ENCODE measurements around the gene TUG1. TPM values are rescaled to one million over a fixed set of nuclear protein-coding genes. Genes with fewer than 3 reads are reported as not detected.

The TUG1 gene
- total RNA-seq, 6 experiments from 2014 or later = 49.8 to 61.8 (median 56.3) TPM

DNA sequence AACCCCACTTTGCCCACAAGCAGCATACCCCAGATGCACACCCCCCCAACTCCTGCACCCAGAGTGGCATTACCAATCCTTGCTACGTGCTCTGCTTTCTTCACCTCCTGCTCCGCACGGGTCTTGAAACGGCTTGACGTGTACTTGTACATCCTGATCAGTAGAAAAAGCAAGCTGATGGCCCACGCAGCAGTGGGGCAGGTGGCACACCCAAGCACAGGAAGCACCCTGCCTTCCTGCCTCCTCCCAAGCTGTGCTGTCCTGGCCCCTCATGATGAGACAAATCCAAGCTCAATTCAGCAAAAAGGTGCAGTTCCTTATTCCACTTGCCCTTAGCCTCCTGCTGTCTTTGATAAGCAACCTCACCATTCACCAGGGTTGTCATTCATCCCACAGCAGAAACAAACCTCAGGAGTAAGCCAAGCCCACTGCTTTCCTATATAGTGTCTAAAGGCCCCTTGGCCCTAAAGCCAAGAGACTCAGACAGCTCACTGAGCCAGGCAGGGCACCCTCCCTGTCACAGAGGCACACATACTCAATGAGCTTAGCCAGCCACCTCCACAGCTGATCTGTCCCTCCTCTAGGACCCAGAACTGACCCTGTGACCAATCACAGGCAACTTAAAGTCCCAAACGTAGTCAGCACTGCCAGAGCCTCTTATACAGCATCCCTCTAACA lies 28.2 kb upstream of the TUG1 start:
- Mint-ChIP-seq H3K27ac (no peak overlapping the region), H3K4me3 (no peak overlapping the region), H3K27me3 (ENCODE audit: insufficient read depth) (no peaks in the 10 kb centered on the region; the same call in 1 of the 2 replicates), H3K36me3 (ENCODE audit: low read depth) (peaks cover 42% of the 10 kb centered on the region), H3K9me3 (no peaks in the 10 kb centered on the region), H3K4me1 (ENCODE audit: low read depth) (no peaks in the 10 kb centered on the region)
- no peak for TF ChIP-seq CTCF (IDR thresholded peaks at IDR 0.05)
- DNase-seq = no peak

GRCh38 chr22:30941363-30941740 lies 27.7 kb upstream of the TUG1 start:
- Mint-ChIP-seq H3K4me1 (ENCODE audit: low read depth) (no peaks in the 10 kb centered on the region), H3K9me3 (no peaks in the 10 kb centered on the region), H3K27me3 (ENCODE audit: insufficient read depth) (no peaks in the 10 kb centered on the region; the same call in 1 of the 2 replicates), H3K27ac (no peak overlapping the region), H3K36me3 (ENCODE audit: low read depth) (peaks cover 41% of the 10 kb centered on the region), H3K4me3 (no peak overlapping the region)
- TF ChIP-seq CTCF (IDR thresholded peaks at IDR 0.05) = no peak
- no peak for DNase-seq

DNA sequence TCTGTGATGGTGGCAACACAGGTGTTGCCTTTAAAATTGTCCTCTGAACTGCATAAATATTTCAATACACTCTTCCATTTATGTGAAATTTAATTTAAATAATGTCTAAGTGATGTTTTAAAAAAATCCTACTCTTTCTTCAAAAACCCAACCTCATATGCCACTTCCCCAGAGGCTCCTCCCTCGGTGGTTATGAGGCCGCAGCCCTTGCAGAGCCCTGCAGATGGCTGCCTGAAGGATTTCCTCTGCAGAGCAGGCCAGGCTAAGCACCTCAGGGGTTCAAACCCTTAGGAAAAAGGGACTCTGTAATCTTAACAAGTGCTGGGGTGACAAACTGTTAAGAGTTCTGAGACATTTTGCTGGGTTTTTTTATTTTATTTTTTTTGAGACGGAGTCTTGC lies 25.7 kb upstream of the TUG1 start:
- H3K27me3 Mint-ChIP-seq (ENCODE audit: insufficient read depth) = no peaks in the 10 kb centered on the region; the same call in 1 of the 2 replicates
- peaks cover 40% of the 10 kb centered on the region for H3K36me3 Mint-ChIP-seq (ENCODE audit: low read depth)
- H3K9me3 Mint-ChIP-seq = no peaks in the 10 kb centered on the region
- no peak for TF ChIP-seq CTCF (IDR thresholded peaks at IDR 0.05)
- H3K27ac Mint-ChIP-seq = no peak overlapping the region
- no peaks in the 10 kb centered on the region for H3K4me1 Mint-ChIP-seq (ENCODE audit: low read depth)
- no peak for DNase-seq
- H3K4me3 Mint-ChIP-seq = no peak overlapping the region

DNA sequence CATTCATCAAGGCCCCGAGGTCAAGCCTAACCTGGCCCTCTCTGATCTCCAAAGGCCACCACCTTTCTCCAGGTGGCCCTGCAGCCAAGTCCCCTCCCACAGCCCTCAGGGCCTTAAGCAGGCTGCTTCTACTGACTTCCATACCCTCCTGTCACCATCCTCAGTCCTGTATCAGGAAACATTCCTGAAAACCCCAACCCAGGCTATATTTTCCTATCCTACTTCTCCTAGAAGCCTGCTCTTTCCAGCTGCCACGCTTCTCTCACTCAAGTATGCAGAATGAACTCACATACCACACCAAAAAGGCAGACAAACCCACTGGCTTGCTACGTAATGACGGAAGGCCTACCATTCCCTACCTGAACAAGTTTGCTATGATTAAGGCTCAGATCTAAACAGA lies 24.1 kb upstream of the TUG1 start:
- H3K9me3 Mint-ChIP-seq = no peaks in the 10 kb centered on the region
- H3K4me1 Mint-ChIP-seq (ENCODE audit: low read depth) = no peaks in the 10 kb centered on the region
- no peak overlapping the region for H3K4me3 Mint-ChIP-seq
- TF ChIP-seq CTCF (IDR thresholded peaks at IDR 0.05) = no peak
- H3K27me3 Mint-ChIP-seq (ENCODE audit: insufficient read depth) = no peaks in the 10 kb centered on the region
- no peak overlapping the region for H3K27ac Mint-ChIP-seq
- H3K36me3 Mint-ChIP-seq (ENCODE audit: low read depth) = peaks cover 30% of the 10 kb centered on the region
- DNase-seq = no peak

GRCh38 chr22:30945653-30946052 lies 23.4 kb upstream of the TUG1 start:
- no peak overlapping the region for H3K27ac Mint-ChIP-seq
- no peaks in the 10 kb centered on the region for H3K9me3 Mint-ChIP-seq
- TF ChIP-seq CTCF (IDR thresholded peaks at IDR 0.05) = no peak
- DNase-seq = no peak
- no peak overlapping the region for H3K4me3 Mint-ChIP-seq
- H3K4me1 Mint-ChIP-seq (ENCODE audit: low read depth) = no peaks in the 10 kb centered on the region
- no peaks in the 10 kb centered on the region for H3K27me3 Mint-ChIP-seq (ENCODE audit: insufficient read depth)
- peaks cover 30% of the 10 kb centered on the region for H3K36me3 Mint-ChIP-seq (ENCODE audit: low read depth)

Measured in HFFc6 (cell line).